ENCODE data around the gene AP1S1.
"Not testable (repeated sequence)": the region's sequence is repeated elsewhere in the genome, so short reads cannot be mapped to it uniquely, and the experiment has no call there.

The AP1S1 gene

GRCh38 chr7:101111261-101111660 is 43.0 kb upstream of the AP1S1 start:
- no peak for TF ChIP-seq CTCF (conservative IDR thresholded peaks at IDR 0.05; ENCODE audit: low read depth, low read length)
- no peak overlapping the region for H3K4me3 ChIP-seq (ENCODE audit: low read length)
- DNase-seq (ENCODE audit: low read depth): no peak

GRCh38 chr7:101112233-101112632 is 42.0 kb upstream of the AP1S1 start:
- TF ChIP-seq CTCF (conservative IDR thresholded peaks at IDR 0.05; ENCODE audit: low read depth, low read length): no peak
- no peak for DNase-seq (ENCODE audit: low read depth)
- H3K4me3 ChIP-seq (ENCODE audit: low read length): no peak overlapping the region

GRCh38 chr7:101113140-101113539 is 41.1 kb upstream of the AP1S1 start:
- DNase-seq (ENCODE audit: low read depth); H3K4me3 ChIP-seq (ENCODE audit: low read length): not testable (repeated sequence)

GRCh38 chr7:101113836-101114235 is 40.4 kb upstream of the AP1S1 start:
- no peak for DNase-seq (ENCODE audit: low read depth)
- TF ChIP-seq CTCF (conservative IDR thresholded peaks at IDR 0.05; ENCODE audit: low read depth, low read length): no peak
- H3K4me3 ChIP-seq (ENCODE audit: low read length): no peak overlapping the region

- no peak for TF ChIP-seq CTCF (conservative IDR thresholded peaks at IDR 0.05; ENCODE audit: low read depth, low read length)
- no peak for DNase-seq (ENCODE audit: low read depth)
- no peak overlapping the region for H3K4me3 ChIP-seq (ENCODE audit: low read length)
Observed at GRCh38 chr7:101114492-101114891, 39.8 kb upstream of the AP1S1 start.

- no peak for TF ChIP-seq CTCF (conservative IDR thresholded peaks at IDR 0.05; ENCODE audit: low read depth, low read length)
- DNase-seq (ENCODE audit: low read depth): no peak
- no peak overlapping the region for H3K4me3 ChIP-seq (ENCODE audit: low read length)
Observed at GRCh38 chr7:101115215-101115614, 39.1 kb upstream of the AP1S1 start.

GRCh38 chr7:101116898-101117297 is 37.4 kb upstream of the AP1S1 start:
- H3K4me3 ChIP-seq (ENCODE audit: low read length): no peak overlapping the region
- no peak for DNase-seq (ENCODE audit: low read depth)
- no peak for TF ChIP-seq CTCF (conservative IDR thresholded peaks at IDR 0.05; ENCODE audit: low read depth, low read length)

- no peak overlapping the region for H3K4me3 ChIP-seq (ENCODE audit: low read length)
- no peak for DNase-seq (ENCODE audit: low read depth)
- no peak for TF ChIP-seq CTCF (conservative IDR thresholded peaks at IDR 0.05; ENCODE audit: low read depth, low read length)
Observed at GRCh38 chr7:101118856-101119255, 35.4 kb upstream of the AP1S1 start.

Data from retinal pigment epithelial cell (primary cell).